HG02973 (cell line): ENCODE data around the gene OSBPL9.
"Not testable (repeated sequence)": the region's sequence is repeated elsewhere in the genome, so short reads cannot be mapped to it uniquely, and the experiment has no call there.

Source experiments
- ATAC-seq: cut with Tn5 transposase; IDR thresholded peaks from one replicate; pipeline ENCODE4 v1.9.1; 2021; ENCODE audit warnings: moderate library complexity; ENCODE audit not compliant: unreplicated experiment

OSBPL9 gene

GRCh38 chr1:51663721-51664120 is 46.8 kb downstream of the OSBPL9 start:
- ATAC-seq, result no peak

- ATAC-seq, result no peak
These were observed 47.7 kb downstream of the OSBPL9 start for GRCh38 chr1:51664421-51665240.

GRCh38 chr1:51666478-51666877 is 49.6 kb downstream of the OSBPL9 start:
- ATAC-seq, result no peak

- no peak for ATAC-seq
These were observed 50.7 kb downstream of the OSBPL9 start for GRCh38 chr1:51667561-51667960.

- no peak for ATAC-seq
These were observed 52.4 kb downstream of the OSBPL9 start for GRCh38 chr1:51669272-51669671.

- ATAC-seq, result no peak
These were observed 52.9 kb downstream of the OSBPL9 start for GRCh38 chr1:51669816-51670215.

GRCh38 chr1:51671527-51672325 is 54.8 kb downstream of the OSBPL9 start:
- no peak for ATAC-seq

- ATAC-seq, result no peak
These were observed 56.4 kb downstream of the OSBPL9 start for GRCh38 chr1:51673279-51673678.

- no peak for ATAC-seq
These were observed 58.4 kb downstream of the OSBPL9 start for GRCh38 chr1:51675177-51675780.

GRCh38 chr1:51679435-51679834 is 62.5 kb downstream of the OSBPL9 start:
- no peak for ATAC-seq

- no peak for ATAC-seq
These were observed 67.9 kb downstream of the OSBPL9 start for GRCh38 chr1:51684776-51685175.

- no peak for ATAC-seq
These were observed 69.6 kb downstream of the OSBPL9 start for GRCh38 chr1:51686450-51686849.

- ATAC-seq, result no peak
These were observed 72.2 kb downstream of the OSBPL9 start for GRCh38 chr1:51689075-51689440.

- ATAC-seq, result no peak
These were observed 72.8 kb downstream of the OSBPL9 start for GRCh38 chr1:51689643-51690042.

GRCh38 chr1:51690285-51690961 is 73.5 kb downstream of the OSBPL9 start:
- no peak for ATAC-seq

GRCh38 chr1:51691920-51692319 is 75.0 kb downstream of the OSBPL9 start:
- ATAC-seq, result no peak

GRCh38 chr1:51693419-51694155 is 76.7 kb downstream of the OSBPL9 start:
- no peak for ATAC-seq

- no peak for ATAC-seq
These were observed 80.3 kb downstream of the OSBPL9 start for GRCh38 chr1:51697166-51697565.

- ATAC-seq, result no peak
These were observed 82.5 kb downstream of the OSBPL9 start for GRCh38 chr1:51699391-51699790.

- ATAC-seq, result not testable (repeated sequence)
These were observed 84.9 kb downstream of the OSBPL9 start for GRCh38 chr1:51701782-51702181.

GRCh38 chr1:51702220-51702619 is 85.3 kb downstream of the OSBPL9 start:
- not testable (repeated sequence) for ATAC-seq
